Karpas-422 (cell line): ENCODE measurements around the gene MYO7B. TPM values are rescaled to one million over a fixed set of nuclear protein-coding genes. Genes with fewer than 3 reads are reported as not detected.

Experiments
- DNase-seq: peaks from one replicate; pipeline ENCODE4 v3.0.0-alpha.2; 2015
- H2AFZ ChIP-seq: fragments of 200-600 bp; sonication (generic); 2 replicates; pipeline ENCODE4 v1.6.1; 2014; ENCODE audit warnings: antibody characterized with exemption, low read length, mixed read lengths
- H3K27ac ChIP-seq: fragments of 200-600 bp; sonication (generic); 2 replicates; pipeline ENCODE4 v1.5.1; 2014; ENCODE audit warnings: mild to moderate bottlenecking, low read length, moderate library complexity
- H3K27me3 ChIP-seq: fragments of 200-600 bp; sonication (generic); 2 replicates; pipeline ENCODE4 v1.6.1; 2014; ENCODE audit warnings: low read length, mixed read lengths
- H3K36me3 ChIP-seq: fragments of 200-600 bp; sonication (generic); 2 replicates; pipeline ENCODE4 v1.6.1; 2014; ENCODE audit warnings: low read length, mixed read lengths; ENCODE audit not compliant: insufficient read depth
- H3K4me1 ChIP-seq: fragments of 200-600 bp; sonication (generic); 2 replicates; pipeline ENCODE4 v1.6.1; 2014; ENCODE audit warnings: mild to moderate bottlenecking, low read length, mixed read lengths
- H3K4me2 ChIP-seq: fragments of 200-600 bp; sonication (generic); 2 replicates; pipeline ENCODE4 v1.6.1; 2014; ENCODE audit warnings: low read length, low read depth, mild to moderate bottlenecking; ENCODE audit not compliant: poor library complexity, severe bottlenecking
- H3K4me3 ChIP-seq: fragments of 200-600 bp; sonication (generic); 2 replicates; pipeline ENCODE4 v1.5.1; 2014; ENCODE audit warnings: mild to moderate bottlenecking, antibody characterized with exemption, low read length, mixed read lengths
- H3K79me2 ChIP-seq: fragments of 200-600 bp; sonication (generic); 2 replicates; pipeline ENCODE4 v1.6.1; 2014; ENCODE audit warnings: mild to moderate bottlenecking, low read length, mixed read lengths
- H3K9ac ChIP-seq: fragments of 200-600 bp; sonication (generic); 2 replicates; pipeline ENCODE4 v1.6.0; 2014; ENCODE audit warnings: low read length
- H3K9me2 ChIP-seq: fragments of 200-600 bp; sonication (generic), shearing (Covaris generic); replicated peaks from 2 replicates; pipeline ENCODE4 v1.6.0; 2014; ENCODE audit warnings: mild to moderate bottlenecking, low read length, moderate library complexity; ENCODE audit not compliant: insufficient read depth
- H3K9me3 ChIP-seq: fragments of 300-700, 200-600 bp; sonication (generic); 2 replicates; pipeline ENCODE4 v1.6.1; 2014; ENCODE audit warnings: low read length, mixed read lengths
- H4K20me1 ChIP-seq: fragments of 200-600 bp; sonication (generic); 2 replicates; pipeline ENCODE4 v1.6.1; 2014; ENCODE audit warnings: mild to moderate bottlenecking, antibody characterized with exemption, low read length, low read depth; ENCODE audit not compliant: insufficient read depth
- total RNA-seq: library from RNA; depleted of rRNA; stranded (reverse); fragments of >200 nt; shearing (Covaris generic); gene quantifications from 2 replicates; pipeline ENCODE4 v1.2.3, GENCODE V29; 2014; ENCODE audit warnings: low replicate concordance; rRNA removed

MYO7B gene
- total RNA-seq, 1 experiment from 2014 or later: 3.0 TPM

DNA sequence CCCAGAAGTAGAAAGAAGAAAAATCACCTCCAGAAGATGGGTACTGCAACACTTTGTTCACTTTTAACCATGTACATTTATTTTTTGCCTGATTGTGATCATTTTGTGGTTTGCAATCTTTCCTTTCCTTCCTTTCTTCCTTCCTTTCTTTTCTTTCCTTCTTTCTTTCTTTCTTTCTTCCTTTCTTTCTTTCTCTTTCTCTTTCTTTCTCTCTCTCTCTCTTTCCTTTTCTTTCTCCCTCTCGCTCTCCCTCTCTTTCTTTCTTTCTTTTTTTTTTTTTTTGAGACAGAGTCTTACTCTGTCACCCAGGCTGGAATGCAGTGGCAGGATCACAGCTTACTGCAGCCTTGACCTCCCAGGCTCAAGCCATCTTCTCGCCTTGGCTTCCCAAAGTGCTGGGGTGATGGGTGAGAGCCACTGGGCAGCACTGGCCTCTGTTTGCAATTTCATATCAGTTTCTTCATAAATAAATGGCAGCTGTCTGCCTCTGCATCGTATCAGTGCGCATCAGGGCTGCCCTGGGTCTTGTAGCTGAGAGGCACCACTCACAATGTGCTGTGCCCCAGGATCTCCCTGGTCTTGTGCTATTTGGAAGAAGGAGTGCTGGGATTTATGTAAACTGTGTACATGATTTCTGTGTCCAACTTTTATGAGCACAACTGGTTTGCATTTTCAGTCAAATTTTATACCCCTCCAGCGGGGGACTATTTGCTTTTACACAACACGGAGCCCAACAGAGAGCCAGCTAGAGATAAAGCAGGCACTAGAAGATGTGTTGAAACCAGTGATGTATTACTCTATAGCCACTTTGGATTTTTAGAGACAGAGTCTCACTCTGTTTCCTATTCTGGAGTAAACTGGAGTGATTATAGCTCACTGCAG is 146.7 kb downstream of the MYO7B start:
- Histone ChIP-seq H4K20me1 (no peaks in the 10 kb centered on the region), H3K4me2 (no peak overlapping the region), H3K4me3 (no peak overlapping the region), H2AFZ (no peak overlapping the region), H3K9me3 (no peaks in the 10 kb centered on the region), H3K27me3 (no peaks in the 10 kb centered on the region), H3K36me3 (no peaks in the 10 kb centered on the region), H3K79me2 (no peaks in the 10 kb centered on the region), H3K9me2 (no peaks in the 10 kb centered on the region), H3K27ac (no peak overlapping the region), H3K4me1 (no peaks in the 10 kb centered on the region), H3K9ac (no peak overlapping the region)
- DNase-seq: no peak

DNA sequence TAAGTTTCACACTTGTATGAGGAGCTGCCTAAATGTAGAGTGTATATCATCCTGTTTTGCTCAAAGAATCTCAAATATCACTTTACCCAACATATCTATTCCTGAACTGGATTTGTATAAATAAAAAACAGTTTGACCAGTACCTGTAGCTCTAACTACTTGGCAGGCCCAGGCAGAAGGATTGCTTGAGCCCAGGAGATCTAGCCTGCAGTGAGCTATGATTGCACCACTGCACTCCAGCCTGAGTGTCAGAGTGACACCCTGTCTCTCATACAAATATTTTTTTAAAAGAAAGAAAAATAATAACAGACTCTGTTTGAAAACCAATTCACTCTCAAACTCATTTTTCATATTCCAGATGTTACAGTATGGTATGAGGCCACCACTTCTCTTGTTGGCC is 147.6 kb downstream of the MYO7B start:
- H3K4me3 ChIP-seq: no peak overlapping the region
- H3K79me2 ChIP-seq: no peaks in the 10 kb centered on the region
- H3K4me2 ChIP-seq: no peak overlapping the region
- H3K9me2 ChIP-seq: no peaks in the 10 kb centered on the region
- H3K9ac ChIP-seq: no peak overlapping the region
- no peak overlapping the region for H3K27ac ChIP-seq
- no peaks in the 10 kb centered on the region for H3K27me3 ChIP-seq
- no peak overlapping the region for H2AFZ ChIP-seq
- DNase-seq: no peak
- H3K36me3 ChIP-seq: no peaks in the 10 kb centered on the region
- H3K9me3 ChIP-seq: no peaks in the 10 kb centered on the region
- no peaks in the 10 kb centered on the region for H3K4me1 ChIP-seq
- no peaks in the 10 kb centered on the region for H4K20me1 ChIP-seq

DNA sequence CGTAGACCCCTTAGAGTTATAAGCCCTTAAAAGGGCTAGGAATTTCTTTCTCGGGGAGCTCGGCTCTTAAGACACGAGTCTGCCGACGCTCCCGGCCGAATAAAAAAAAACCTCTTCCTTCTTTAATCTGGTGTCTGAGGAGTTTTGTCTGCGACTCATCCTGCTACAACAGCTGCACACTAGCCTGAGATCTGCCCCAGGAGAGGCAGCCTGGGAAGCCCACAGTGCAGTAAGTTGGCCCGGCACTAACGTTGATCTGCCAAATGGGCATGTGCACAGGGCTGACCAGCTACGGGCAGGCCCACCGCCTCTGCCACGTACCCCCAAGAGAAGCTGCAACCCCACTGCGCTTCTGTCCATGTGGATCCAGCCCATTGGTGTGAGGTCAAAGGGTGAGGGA is 148.3 kb downstream of the MYO7B start:
- DNase-seq: no peak
- no peaks in the 10 kb centered on the region for H4K20me1 ChIP-seq
- no peaks in the 10 kb centered on the region for H3K27me3 ChIP-seq
- no peak overlapping the region for H3K27ac ChIP-seq
- no peaks in the 10 kb centered on the region for H3K9me3 ChIP-seq
- no peaks in the 10 kb centered on the region for H3K9me2 ChIP-seq
- H3K79me2 ChIP-seq: no peaks in the 10 kb centered on the region
- no peak overlapping the region for H3K4me2 ChIP-seq
- no peak overlapping the region for H3K4me3 ChIP-seq
- H2AFZ ChIP-seq: no peak overlapping the region
- no peaks in the 10 kb centered on the region for H3K4me1 ChIP-seq
- H3K9ac ChIP-seq: no peak overlapping the region
- H3K36me3 ChIP-seq: no peaks in the 10 kb centered on the region

DNA sequence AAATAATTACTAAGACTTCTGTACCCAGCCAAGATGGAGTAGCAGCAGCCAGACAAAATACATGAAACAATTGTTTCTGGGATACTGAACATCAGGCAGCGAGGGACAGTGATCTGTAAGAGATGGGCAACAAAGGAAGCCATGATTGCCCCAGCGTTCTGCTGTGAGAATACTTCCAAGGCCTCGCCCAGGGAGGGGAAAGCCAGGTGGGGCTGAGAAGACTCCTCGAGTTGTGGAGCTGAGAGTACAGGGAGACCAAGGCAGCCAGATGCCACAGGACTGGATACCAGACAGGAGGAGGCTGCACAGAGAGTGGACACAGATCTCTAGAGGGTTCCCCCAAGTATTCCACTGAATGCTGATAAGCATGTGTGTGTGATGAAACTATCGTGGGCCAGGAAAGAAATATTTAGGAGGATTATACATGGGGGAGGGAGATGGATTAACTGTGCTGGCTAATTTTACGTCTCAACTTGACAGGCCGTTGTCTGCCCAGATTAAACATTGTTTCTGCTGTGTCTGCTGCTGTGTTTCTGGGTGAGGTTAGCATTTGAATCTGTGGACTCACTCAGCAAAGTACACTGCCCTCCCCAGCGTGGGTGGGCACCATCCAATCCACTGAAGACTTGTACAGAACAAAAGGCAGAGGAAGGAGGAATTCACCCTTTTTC is 150.1 kb downstream of the MYO7B start:
- H3K9ac ChIP-seq: no peak overlapping the region; the same call in 1 of the 2 replicates
- H3K9me3 ChIP-seq: no peaks in the 10 kb centered on the region; the same call in 1 of the 2 replicates
- no peaks in the 10 kb centered on the region for H3K9me2 ChIP-seq
- H3K4me1 ChIP-seq: no peaks in the 10 kb centered on the region
- H3K36me3 ChIP-seq: no peaks in the 10 kb centered on the region
- H2AFZ ChIP-seq: no peak overlapping the region
- no peak overlapping the region for H3K27ac ChIP-seq
- H3K4me2 ChIP-seq: no peak overlapping the region
- DNase-seq: no peak
- no peak overlapping the region for H3K4me3 ChIP-seq
- H4K20me1 ChIP-seq: no peaks in the 10 kb centered on the region
- H3K79me2 ChIP-seq: no peaks in the 10 kb centered on the region
- no peaks in the 10 kb centered on the region for H3K27me3 ChIP-seq

Other genes with a start within 250 kb of the MYO7B start
- gene ERCC3, start 241.5 kb upstream of the MYO7B start, total RNA-seq: 41.4 and 42.5 TPM in 2 replicates
- gene MAP3K2, start 147.7 kb upstream of the MYO7B start, total RNA-seq: 36.0 and 40.7 TPM in 2 replicates
- not detected in 2 replicates for gene PROC, start 117.3 kb upstream of the MYO7B start, total RNA-seq
- 22.7 and 38.3 TPM in 2 replicates for gene IWS1, start 9.2 kb upstream of the MYO7B start, total RNA-seq
- not detected in 2 replicates for gene GPR17, start 110.5 kb downstream of the MYO7B start, total RNA-seq
- gene LIMS2, start 139.8 kb downstream of the MYO7B start, total RNA-seq: 0.32 and 0.56 TPM in 2 replicates
- gene SFT2D3, start 165.8 kb downstream of the MYO7B start, total RNA-seq: 3.2 and 4.0 TPM in 2 replicates